ENCODE data around the gene ROPN1L. TPM values are rescaled to one million over a fixed set of nuclear protein-coding genes. Genes with fewer than 3 reads are reported as not detected.
A peak's percentile ranks its signal among the peaks of the same experiment; 100 is the strongest.

The ROPN1L gene
- total RNA-seq, 2 donors from 2014 or later, result 34.9 TPM; not detected in 1

DNA sequence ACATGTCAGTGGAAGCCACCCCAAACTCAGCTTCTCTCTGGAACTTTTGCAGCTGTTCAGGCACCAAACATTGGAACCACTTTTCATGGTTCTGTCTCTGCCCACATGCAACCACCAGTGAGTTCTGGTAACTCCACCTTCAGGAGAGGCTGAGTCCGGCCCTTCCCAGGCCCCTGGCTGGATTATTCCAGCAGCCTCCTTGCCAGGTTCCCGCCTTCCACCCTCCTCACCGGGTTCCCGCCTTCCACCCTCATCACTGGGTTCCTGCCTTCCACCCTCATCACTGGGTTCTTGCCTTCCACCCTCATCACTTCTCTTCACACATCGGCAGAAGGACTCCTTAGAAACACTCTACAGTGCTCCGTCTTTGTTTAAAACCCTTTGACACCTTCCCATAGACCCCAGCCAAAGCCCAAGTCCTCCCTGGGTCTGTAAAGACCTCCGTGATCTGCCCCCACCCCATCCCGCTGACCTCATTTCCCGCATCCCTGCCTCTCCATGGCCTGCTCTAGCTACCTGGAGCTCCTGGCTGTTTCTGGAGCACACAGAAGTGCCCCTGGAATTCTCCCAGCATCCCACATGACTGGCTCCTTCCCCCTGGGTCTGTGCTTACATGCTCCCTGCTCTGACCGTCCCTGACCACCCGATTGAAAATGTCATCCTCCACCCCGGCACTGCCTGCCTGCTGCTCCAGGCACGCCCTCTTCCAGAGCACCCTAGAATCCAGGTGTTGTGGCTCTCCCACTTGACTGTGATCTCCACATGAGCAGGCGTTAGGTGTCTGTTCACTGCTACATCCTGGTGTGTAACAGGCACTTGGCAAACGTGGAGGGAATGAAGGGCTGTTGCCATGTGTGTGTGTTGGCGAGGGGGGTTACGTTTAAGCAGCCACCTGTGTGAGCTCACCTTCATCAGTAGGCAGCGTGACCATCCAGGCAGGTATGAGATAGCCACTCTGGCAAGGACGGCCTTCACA lies 17.7 kb downstream of the ROPN1L start:
- DNase-seq (ENCODE audit: low spot score), result no peak
- Histone ChIP-seq H3K4me1 (replicated peaks) (peaks cover 6% of the 10 kb centered on the region), H3K27me3 (replicated peaks; ENCODE audit: insufficient read depth) (no peaks in the 10 kb centered on the region), H3K36me3 (no peaks in the 10 kb centered on the region), H3K4me3 (no peak overlapping the region), H3K27ac (no peak overlapping the region), H3K9me3 (no peaks in the 10 kb centered on the region)
- 93% methylated on average over 19 of the region's 19 CpGs for WGBS
- intact Hi-C loops (cut with DNase I), result loop anchor here (5.0 to 10.0 kb wide), 2 partner anchors 93 to 305 kb away; partner anchors contain the start of gene DAP
- TF ChIP-seq POLR2AphosphoS5 (IDR thresholded peaks at IDR 0.05), result no peak
- TF ChIP-seq, protein P1, sequence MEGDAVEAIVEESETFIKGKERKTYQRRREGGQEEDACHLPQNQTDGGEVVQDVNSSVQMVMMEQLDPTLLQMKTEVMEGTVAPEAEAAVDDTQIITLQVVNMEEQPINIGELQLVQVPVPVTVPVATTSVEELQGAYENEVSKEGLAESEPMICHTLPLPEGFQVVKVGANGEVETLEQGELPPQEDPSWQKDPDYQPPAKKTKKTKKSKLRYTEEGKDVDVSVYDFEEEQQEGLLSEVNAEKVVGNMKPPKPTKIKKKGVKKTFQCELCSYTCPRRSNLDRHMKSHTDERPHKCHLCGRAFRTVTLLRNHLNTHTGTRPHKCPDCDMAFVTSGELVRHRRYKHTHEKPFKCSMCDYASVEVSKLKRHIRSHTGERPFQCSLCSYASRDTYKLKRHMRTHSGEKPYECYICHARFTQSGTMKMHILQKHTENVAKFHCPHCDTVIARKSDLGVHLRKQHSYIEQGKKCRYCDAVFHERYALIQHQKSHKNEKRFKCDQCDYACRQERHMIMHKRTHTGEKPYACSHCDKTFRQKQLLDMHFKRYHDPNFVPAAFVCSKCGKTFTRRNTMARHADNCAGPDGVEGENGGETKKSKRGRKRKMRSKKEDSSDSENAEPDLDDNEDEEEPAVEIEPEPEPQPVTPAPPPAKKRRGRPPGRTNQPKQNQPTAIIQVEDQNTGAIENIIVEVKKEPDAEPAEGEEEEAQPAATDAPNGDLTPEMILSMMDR (IDR thresholded peaks at IDR 0.05), result no peak
- no peak for TF ChIP-seq POLR2A (IDR thresholded peaks at IDR 0.05)

GRCh38 chr5:10460252-10460906 lies 18.7 kb downstream of the ROPN1L start:
- no peaks in the 10 kb centered on the region for H3K27me3 ChIP-seq (replicated peaks; ENCODE audit: insufficient read depth)
- 38% methylated on average over 12 of the region's 13 CpGs for WGBS
- H3K4me1 ChIP-seq (replicated peaks), result peaks cover 6% of the 10 kb centered on the region
- intact Hi-C loops (cut with DNase I), result no loop called here
- H3K4me3 ChIP-seq, result no peak overlapping the region
- TF ChIP-seq POLR2AphosphoS5 (IDR thresholded peaks at IDR 0.05), result no peak
- no peak for TF ChIP-seq POLR2A (IDR thresholded peaks at IDR 0.05)
- TF ChIP-seq, protein P1 (IDR thresholded peaks at IDR 0.05), result no peak
- no peaks in the 10 kb centered on the region for H3K9me3 ChIP-seq
- H3K36me3 ChIP-seq, result no peaks in the 10 kb centered on the region
- no peak overlapping the region for H3K27ac ChIP-seq
- DNase-seq (ENCODE audit: low spot score), result peak; percentile 62

- WGBS, result 89% methylated on average over 12 of the region's 12 CpGs
- intact Hi-C loops (cut with DNase I), result no loop called here
- Histone ChIP-seq H3K9me3 (no peaks in the 10 kb centered on the region), H3K27ac (no peak overlapping the region), H3K4me1 (replicated peaks) (peaks cover 6% of the 10 kb centered on the region), H3K27me3 (replicated peaks; ENCODE audit: insufficient read depth) (no peaks in the 10 kb centered on the region), H3K36me3 (no peaks in the 10 kb centered on the region), H3K4me3 (no peak overlapping the region)
- DNase-seq (ENCODE audit: low spot score), result no peak
- no peak for TF ChIP-seq POLR2AphosphoS5 (IDR thresholded peaks at IDR 0.05)
- no peak for TF ChIP-seq POLR2A (IDR thresholded peaks at IDR 0.05)
- TF ChIP-seq, protein P1 (IDR thresholded peaks at IDR 0.05), result no peak
These were observed 19.4 kb downstream of the ROPN1L start for GRCh38 chr5:10461041-10461440.

GRCh38 chr5:10461904-10462555 lies 20.4 kb downstream of the ROPN1L start:
- Histone ChIP-seq H3K4me3 (no peak overlapping the region), H3K27ac (no peak overlapping the region), H3K4me1 (replicated peaks) (peaks cover 6% of the 10 kb centered on the region), H3K27me3 (replicated peaks; ENCODE audit: insufficient read depth) (no peaks in the 10 kb centered on the region), H3K9me3 (no peaks in the 10 kb centered on the region), H3K36me3 (no peaks in the 10 kb centered on the region)
- TF ChIP-seq POLR2A (IDR thresholded peaks at IDR 0.05) (no peak), POLR2AphosphoS5 (IDR thresholded peaks at IDR 0.05) (no peak)
- TF ChIP-seq, protein P1 (IDR thresholded peaks at IDR 0.05), result no peak
- DNase-seq (ENCODE audit: low spot score), result no peak
- intact Hi-C loops (cut with DNase I), result no loop called here
- 62% methylated on average over 10 of the region's 10 CpGs for WGBS
